Endothelial cell (in vitro differentiated cells): ENCODE results near the gene GALNT2. TPM values are rescaled to one million over a fixed set of nuclear protein-coding genes. Genes with fewer than 3 reads are reported as not detected.

Experiments used
- DNase-seq: peaks from one replicate; pipeline ENCODE4 v3.0.0; 2021; ENCODE audit warnings: low spot score
- H3K27ac Mint-ChIP-seq: one replicate; pipeline ENCODE4 v1.8.0; 2021; ENCODE audit warnings: mixed read lengths, inconsistent platforms; ENCODE audit not compliant: unreplicated experiment
- H3K27me3 Mint-ChIP-seq: one replicate; pipeline ENCODE4 v1.8.0; 2021; ENCODE audit warnings: mild to moderate bottlenecking, moderate library complexity, mixed read lengths, inconsistent platforms; ENCODE audit not compliant: unreplicated experiment
- H3K36me3 Mint-ChIP-seq: one replicate; pipeline ENCODE4 v1.8.0; 2021; ENCODE audit warnings: mild to moderate bottlenecking, low read depth, mixed read lengths, inconsistent platforms; ENCODE audit not compliant: unreplicated experiment
- H3K4me1 Mint-ChIP-seq: one replicate; pipeline ENCODE4 v1.8.0; 2021; ENCODE audit warnings: mild to moderate bottlenecking, mixed read lengths, inconsistent platforms; ENCODE audit not compliant: unreplicated experiment
- H3K4me3 Mint-ChIP-seq: one replicate; pipeline ENCODE4 v1.8.0; 2021; ENCODE audit warnings: mild to moderate bottlenecking, mixed read lengths, inconsistent platforms; ENCODE audit not compliant: unreplicated experiment
- H3K9me3 Mint-ChIP-seq: one replicate; pipeline ENCODE4 v1.8.0; 2021; ENCODE audit warnings: mixed read lengths, inconsistent platforms; ENCODE audit not compliant: unreplicated experiment
- total RNA-seq: library from RNA; stranded (reverse); fragmentation: NEBNext Ultra II Directional; extraction: Animal tissue kit (Norgen Biotek cat#: 25700); gene quantifications from one replicate; pipeline ENCODE4 v1.2.1, GENCODE V29; 2021; ENCODE audit not compliant: unreplicated experiment
- TF ChIP-seq, protein P1 (sequence below): fragments of 200-600 bp; sonication (generic); IDR thresholded peaks from one replicate; pipeline ENCODE4 v1.5.0; 2021; ENCODE audit warnings: antibody characterized with exemption; ENCODE audit not compliant: unreplicated experiment

Gene GALNT2
- total RNA-seq, 1 donor from 2014 or later: 74.8 TPM

DNA sequence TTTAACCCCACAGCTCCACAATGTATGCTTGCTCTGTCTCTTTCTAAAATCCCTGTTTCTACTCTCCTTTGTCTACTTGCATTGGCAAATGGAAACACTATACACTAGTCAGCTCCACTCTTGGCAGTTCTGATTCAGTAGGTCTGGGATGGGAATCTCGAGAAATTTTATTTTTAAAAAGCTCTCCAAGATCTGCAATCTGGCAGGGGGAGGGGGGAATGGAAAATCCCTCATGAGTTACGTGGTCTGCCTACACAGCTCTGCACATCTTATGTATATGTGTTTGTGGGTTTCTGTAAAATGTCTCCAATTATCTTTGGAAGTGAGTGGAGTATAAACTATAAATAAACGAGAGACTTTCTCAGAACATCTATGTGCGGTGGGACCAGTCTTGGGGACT, 9.9 kb upstream of the GALNT2 start:
- Mint-ChIP-seq H3K27me3 (peaks cover 3% of the 10 kb centered on the region), H3K27ac (no peak overlapping the region), H3K9me3 (no peaks in the 10 kb centered on the region), H3K4me3 (no peak overlapping the region), H3K4me1 (no peaks in the 10 kb centered on the region), H3K36me3 (no peaks in the 10 kb centered on the region)
- TF ChIP-seq, protein P1, sequence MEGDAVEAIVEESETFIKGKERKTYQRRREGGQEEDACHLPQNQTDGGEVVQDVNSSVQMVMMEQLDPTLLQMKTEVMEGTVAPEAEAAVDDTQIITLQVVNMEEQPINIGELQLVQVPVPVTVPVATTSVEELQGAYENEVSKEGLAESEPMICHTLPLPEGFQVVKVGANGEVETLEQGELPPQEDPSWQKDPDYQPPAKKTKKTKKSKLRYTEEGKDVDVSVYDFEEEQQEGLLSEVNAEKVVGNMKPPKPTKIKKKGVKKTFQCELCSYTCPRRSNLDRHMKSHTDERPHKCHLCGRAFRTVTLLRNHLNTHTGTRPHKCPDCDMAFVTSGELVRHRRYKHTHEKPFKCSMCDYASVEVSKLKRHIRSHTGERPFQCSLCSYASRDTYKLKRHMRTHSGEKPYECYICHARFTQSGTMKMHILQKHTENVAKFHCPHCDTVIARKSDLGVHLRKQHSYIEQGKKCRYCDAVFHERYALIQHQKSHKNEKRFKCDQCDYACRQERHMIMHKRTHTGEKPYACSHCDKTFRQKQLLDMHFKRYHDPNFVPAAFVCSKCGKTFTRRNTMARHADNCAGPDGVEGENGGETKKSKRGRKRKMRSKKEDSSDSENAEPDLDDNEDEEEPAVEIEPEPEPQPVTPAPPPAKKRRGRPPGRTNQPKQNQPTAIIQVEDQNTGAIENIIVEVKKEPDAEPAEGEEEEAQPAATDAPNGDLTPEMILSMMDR: no peak
- no peak for DNase-seq

DNA sequence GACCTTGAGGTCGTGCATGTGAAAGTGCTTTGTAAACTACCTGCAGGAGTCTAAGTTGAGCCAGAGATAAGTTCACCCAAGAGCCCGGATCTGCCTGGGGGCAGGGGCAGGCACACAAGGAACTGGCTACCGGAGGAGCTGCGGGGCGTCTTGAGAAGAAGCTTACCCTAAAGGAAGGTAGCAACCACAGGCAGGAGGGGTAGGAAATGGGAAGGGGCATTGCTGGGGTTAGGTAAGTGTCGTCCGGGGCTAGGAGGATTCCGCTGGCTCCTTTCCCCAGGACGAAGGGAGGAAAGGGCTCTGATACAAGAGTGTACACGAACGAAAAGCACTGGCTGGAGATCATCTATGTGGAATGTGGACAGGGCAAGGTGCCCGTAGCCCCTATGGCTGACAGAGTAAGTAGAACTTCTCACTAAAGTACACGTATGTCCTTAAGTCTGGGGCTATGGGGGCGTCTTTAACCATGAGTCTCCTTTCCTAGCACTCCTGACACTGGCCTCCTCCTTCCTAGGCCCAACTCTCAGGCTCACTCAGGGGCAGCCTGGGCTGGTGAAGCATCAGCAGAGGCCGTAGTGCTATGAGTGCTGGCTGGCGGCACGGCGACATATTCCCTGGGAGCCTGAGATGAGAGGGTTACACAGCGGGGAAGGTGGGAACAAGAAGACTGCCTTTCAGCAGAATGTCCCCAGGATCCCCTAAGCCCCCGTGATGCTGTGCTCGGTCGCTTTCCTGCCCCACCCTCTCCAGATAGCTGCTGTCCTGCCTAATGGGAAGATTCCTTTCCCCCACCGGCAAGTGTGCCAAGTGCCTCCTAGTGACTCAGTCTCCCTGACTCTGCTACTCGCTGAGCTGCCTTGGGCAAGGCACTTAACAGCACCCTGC, 9.1 kb upstream of the GALNT2 start:
- Mint-ChIP-seq H3K27me3 (peaks cover 3% of the 10 kb centered on the region), H3K4me3 (no peak overlapping the region), H3K36me3 (no peaks in the 10 kb centered on the region), H3K9me3 (no peaks in the 10 kb centered on the region), H3K27ac (no peak overlapping the region), H3K4me1 (no peaks in the 10 kb centered on the region)
- DNase-seq: no peak
- TF ChIP-seq, protein P1: no peak

DNA sequence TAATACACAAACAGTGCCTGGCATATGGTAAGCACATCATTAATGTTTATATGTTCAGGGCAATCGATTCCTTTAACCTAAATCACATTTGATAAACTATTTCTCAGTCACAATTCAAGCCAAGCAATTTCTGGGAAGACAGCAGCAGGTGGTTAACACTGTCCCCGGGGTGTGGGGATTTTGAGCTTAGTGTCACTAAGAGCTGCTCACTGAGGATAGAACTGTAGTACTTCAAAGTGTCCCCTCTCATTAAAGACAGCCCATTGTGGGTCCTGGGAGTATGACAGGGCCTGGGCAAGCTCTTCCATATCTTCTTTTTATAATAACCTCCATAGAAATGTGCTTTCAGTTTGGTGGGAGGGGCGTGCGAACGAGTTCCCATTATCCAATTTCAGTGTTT, 8.4 kb upstream of the GALNT2 start:
- TF ChIP-seq, protein P1: no peak
- Mint-ChIP-seq H3K9me3 (no peaks in the 10 kb centered on the region), H3K4me3 (no peak overlapping the region), H3K36me3 (no peaks in the 10 kb centered on the region), H3K4me1 (no peaks in the 10 kb centered on the region), H3K27me3 (peaks cover 3% of the 10 kb centered on the region), H3K27ac (no peak overlapping the region)
- no peak for DNase-seq

DNA sequence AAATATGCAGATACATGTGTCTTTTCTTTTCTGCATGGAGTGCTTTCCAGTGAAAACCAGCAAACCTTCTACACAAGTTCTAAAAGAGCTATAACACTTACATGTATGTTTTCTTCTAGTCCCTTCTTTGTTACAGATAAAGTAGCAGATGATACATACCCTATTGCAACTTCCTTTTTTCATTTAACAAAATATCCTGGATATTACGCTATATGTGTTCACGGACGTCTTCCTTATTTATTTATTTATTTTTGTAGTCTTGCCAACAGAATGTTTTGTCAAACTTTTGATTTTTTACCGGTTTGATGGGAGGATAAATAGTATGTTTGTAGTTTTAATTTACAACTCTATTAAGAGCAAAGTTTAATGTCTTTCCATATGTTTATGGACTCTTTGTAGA, 5.2 kb upstream of the GALNT2 start:
- Mint-ChIP-seq H3K27ac (no peak overlapping the region), H3K4me3 (no peak overlapping the region), H3K9me3 (no peaks in the 10 kb centered on the region), H3K27me3 (peaks cover 7% of the 10 kb centered on the region), H3K4me1 (peaks cover 3% of the 10 kb centered on the region), H3K36me3 (peaks cover 3% of the 10 kb centered on the region)
- DNase-seq: no peak
- TF ChIP-seq, protein P1: no peak

DNA sequence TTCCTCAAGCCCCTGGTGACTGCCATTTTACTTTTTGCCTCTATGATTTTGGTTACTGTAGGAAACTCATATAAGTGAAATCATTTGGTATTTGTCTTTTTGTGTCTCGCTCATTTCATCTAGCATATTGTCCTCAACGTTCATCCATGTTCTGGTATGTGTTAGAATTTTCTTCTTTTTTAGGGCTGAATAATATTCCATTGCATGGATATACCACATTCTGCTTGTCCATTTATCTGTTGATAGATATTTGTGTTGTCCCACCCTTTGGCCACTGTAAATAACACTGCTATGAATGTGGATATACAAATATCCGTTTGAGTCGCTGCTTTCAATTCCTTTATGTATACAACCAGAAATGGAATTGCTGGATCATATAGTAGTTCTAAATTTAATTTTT, 4.5 kb upstream of the GALNT2 start:
- DNase-seq: no peak
- no peak overlapping the region for H3K27ac Mint-ChIP-seq
- no peak overlapping the region for H3K4me3 Mint-ChIP-seq
- H3K27me3 Mint-ChIP-seq: peaks cover 4% of the 10 kb centered on the region
- TF ChIP-seq, protein P1: no peak
- H3K9me3 Mint-ChIP-seq: no peaks in the 10 kb centered on the region
- peaks cover 3% of the 10 kb centered on the region for H3K36me3 Mint-ChIP-seq
- H3K4me1 Mint-ChIP-seq: peaks cover 3% of the 10 kb centered on the region
